GM21390 (cell line): ENCODE measurements around the gene VKORC1L1.
"Not testable (repeated sequence)": the region's sequence is repeated elsewhere in the genome, so short reads cannot be mapped to it uniquely, and the experiment has no call there.

ENCODE experiments used
- ATAC-seq: cut with Tn5 transposase; IDR thresholded peaks from one replicate; pipeline ENCODE4 v1.9.1; 2021; ENCODE audit not compliant: unreplicated experiment

The VKORC1L1 gene

DNA sequence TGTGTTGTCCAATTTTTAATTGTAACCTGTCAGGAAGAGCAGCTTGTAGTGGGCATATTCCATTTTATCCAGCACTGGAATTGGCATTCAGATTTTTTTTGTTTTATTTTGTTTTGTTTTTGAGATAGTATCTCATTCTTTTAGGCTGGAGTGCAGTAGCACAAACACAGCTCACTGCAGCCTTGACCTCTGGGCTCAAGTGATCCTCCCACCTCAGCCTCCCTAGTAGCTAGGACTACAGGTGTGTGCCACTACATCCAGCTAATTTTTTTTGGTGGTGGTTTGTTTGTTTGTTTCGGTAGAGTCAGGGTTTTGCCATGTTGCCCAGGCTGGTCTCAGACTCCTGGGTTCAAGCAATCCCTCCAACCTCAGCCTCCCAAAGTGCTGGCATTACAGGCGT lies 64.4 kb downstream of the VKORC1L1 start:
- ATAC-seq: no peak

DNA sequence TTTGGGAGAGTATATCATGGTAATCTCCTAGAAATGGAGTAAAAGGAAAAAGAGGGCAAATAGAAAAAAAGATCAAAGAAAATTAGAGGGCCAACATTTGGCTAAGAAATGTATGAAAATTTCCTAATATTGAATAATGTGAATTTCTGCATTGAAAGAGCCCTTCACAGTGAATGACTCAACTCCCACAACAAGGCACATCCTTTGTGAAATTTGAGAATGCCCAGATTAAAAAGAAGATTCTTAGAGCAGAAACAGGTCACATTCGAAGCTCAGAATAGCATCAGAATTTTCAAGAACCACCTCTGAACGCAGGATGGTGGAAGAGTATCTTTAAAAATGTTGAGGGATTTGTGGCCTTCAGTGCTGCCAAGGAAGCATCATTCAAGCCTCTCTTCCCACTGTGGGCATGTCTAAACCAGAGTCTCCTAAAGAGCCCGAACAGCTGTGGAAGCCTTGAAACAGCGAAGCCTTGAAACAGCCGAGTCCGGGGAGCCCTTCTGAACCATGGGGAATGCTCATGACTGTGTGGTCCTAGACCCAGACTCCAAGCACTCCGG lies 65.5 kb downstream of the VKORC1L1 start:
- ATAC-seq: no peak

DNA sequence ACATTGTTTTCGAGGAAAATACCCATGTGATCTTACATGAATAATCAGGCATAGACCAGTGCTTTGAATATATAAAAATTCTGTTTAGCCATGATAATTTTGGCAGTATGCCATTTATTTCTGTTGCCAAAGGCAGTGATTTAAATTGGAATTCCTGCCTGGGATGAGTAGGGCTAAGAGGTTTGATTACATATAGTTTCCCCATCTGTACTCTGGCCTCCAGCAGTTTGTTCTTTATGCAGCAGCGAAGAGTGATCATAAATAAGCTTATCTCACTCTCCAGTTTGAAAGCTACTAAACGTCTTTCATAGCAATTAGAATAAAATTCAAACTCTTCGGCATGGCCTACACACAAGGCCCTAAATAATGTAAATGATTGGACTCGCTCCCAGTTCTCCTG lies 72.9 kb downstream of the VKORC1L1 start:
- ATAC-seq: not testable (repeated sequence)

DNA sequence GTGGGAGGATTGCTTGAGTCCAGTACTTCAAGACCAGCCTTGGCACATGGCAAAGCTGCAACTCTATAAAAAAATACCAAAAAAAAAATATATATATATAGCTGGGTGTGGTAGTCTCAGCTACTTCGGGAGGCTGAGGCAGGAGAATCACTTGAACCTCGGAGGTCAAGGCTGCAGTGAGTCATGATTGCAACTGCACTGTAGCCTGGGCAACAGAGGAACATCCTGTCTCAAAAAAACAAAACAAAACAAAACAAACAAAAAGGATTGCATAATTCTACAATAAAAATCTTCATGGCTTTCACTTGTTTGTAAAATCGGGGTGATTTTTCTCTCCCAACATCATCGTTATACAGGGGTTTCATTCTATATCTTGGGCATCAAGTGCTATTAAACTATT lies 74.0 kb downstream of the VKORC1L1 start:
- ATAC-seq: no peak

DNA sequence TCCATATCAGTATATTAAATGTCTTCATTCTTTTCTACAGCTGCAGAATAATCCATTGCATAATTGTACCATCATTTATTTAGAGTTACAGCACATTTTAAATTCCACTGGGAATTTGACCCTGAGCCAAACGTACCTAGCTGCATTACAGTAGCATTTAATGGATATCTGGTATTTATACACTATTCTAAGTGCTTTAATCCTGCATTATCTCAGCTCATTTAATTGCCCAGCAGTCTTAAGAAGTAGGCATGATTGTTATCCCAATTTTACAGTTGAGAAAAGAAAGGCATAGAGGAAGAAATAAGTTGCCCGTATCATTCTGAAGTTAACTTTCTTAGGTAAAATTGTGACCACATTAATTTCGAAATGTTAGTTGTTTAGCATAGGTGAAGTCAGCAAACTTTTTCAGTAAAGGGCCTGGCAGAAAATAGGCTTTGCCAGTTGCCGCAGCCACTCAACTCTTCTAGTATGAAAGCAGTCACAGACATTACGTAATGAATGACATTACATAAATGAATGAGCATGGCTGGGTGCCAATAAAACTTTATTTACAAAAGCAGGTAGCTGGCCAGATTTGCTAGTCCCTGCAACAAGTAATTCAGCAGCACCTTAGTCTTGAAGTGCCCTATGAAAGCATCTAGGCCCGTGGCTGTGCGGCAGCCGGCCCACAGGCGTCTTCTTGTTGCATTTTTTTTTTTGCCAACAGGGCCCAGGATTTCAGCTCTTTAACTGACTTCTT lies 79.1 kb downstream of the VKORC1L1 start:
- no peak for ATAC-seq

DNA sequence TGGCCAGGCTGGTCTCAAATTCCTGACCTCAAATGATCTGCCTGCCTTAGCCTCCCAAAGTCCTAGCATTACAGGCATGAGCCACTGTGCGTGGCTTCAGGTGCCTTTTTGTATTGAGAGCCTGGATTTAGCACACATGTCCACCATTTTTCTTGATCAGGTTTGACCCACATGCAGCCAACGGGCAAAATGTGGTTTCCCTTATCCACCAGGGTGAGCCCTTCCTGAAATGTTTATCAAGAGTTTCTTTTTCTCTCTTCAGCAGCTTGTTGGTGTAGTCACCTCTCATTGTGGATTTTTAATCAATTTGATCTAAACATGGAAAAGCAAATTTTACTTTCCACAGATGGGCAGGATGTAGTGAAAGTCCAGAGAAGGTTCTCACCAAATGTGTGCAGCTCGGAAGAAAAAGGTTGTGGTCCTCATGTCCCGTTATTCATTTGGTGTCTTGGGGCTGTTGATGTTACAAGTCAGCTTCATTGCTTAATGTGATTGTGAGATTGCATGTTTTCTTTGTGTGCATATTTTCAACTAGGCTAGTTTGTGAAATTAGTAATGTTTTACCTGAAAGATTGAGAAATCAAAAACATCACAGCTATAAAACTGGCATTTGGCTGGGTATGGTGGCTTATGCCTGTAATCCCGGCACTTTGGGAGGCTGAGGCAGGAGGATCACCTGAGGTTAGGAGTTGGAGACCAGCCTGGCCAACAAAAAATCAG lies 80.3 kb downstream of the VKORC1L1 start:
- no peak for ATAC-seq

DNA sequence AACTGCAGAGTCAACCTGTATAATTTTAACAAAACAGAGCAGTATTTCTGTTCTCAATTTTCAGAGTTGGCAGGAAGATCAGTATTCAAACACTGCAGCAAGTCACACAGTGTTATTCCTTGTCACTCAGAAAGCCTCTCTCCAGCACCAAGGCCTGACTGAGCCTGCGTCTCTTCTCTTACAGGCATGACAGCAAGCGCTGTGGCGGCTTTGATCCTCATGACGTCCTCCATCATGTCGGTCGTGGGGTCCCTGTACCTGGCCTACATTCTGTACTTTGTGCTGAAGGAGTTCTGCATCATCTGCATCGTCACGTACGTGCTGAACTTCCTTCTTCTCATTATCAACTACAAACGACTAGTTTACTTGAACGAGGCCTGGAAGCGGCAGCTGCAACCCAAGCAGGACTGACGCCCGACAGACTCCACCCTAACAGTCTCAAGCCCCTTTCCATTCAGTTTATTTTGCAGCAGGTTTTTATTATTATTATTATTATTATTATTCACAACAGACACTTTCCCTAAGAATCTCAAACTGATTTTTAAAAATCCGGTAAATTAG lies 81.1 kb downstream of the VKORC1L1 start:
- no peak for ATAC-seq

DNA sequence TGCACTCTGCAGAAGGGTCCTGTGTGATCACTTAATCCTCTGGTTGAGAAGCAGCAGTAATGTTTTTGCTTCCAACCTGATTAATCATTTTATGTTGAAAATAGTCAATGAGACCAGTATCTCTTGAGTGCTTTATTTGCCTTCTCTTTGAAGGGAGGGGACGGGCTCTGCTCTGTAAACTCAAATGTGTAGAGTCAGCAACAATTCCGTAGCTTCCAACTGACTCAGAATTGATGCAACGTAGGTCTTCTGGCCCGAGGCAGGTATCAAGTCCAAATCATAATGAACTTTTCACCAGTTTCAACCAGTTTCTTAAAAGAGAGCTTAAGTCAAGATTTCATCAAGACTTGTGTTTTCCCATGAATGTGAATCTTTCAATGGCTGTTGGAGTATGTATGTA lies 82.8 kb downstream of the VKORC1L1 start:
- no peak for ATAC-seq

DNA sequence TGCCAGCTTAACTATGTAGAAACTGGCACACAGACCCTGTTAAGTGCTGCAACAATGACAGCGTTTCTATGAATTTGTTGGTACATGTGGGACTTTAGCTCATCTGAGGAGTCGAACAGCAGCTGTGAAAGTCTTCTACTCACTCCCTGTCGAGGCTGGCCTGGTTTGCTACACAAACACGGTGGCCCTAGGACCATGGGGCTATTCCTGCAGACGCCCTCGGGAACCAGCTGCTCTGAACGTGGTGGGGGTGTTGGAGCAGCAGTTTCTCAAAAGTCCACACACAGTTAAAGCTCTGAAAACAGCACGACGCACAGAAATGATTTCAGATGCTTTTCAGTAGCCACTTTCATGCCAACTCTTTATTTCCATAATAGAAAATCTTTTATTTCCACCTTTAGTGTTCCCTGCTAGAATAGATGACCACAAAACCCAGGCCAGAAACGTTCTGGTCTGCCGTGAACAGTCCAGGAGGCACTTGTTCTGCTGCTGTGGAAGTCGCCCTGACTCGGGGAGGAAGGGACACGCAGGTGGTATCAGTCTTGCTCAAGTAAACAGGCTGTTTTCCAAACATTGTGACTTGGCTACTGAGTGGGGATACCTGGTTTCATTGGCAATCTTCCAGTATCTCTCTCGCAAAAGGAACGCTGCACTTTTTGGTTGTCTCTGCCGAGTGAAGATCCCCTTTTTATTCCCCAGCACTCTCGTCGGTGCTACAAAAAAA lies 87.6 kb downstream of the VKORC1L1 start:
- ATAC-seq: no peak

DNA sequence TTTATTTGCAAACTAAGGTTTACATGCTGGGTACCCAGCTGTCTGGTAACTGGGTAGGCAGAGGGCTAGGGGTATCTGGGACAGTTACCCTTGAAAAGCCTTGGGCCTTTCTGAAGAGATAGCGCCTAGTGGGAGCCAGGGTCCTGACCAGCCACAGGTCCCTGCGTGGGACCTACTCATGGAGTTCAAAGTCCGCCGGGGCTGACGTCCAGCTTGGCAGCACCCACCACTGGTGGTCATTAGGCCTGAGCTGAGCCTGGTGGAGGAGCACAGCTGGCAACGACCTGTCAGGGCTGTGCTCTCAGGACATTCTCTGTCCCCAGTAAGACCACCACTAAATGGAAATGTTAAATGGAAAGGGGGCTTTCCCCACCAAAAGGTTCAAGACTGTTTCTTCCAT lies 89.2 kb downstream of the VKORC1L1 start:
- no peak for ATAC-seq

DNA sequence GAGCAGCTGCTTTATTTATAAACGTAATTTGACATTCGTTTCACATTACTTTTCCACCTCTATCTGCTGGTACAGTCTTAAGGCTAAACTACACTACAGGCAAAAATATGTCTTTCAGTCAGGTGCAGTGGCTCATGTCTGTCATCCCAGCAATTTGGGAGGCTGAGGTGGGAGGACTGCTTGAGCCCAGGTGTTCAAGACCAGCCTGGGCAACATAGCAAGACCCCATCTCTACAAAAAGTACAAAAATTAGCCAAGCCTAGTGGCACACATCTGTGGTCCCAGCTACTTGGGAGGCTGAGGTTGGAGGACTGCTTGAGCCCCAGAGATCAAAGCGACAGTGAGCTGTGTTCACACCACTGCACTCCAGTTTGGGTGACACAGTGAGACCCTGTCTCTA lies 91.8 kb downstream of the VKORC1L1 start:
- ATAC-seq: not testable (repeated sequence)

DNA sequence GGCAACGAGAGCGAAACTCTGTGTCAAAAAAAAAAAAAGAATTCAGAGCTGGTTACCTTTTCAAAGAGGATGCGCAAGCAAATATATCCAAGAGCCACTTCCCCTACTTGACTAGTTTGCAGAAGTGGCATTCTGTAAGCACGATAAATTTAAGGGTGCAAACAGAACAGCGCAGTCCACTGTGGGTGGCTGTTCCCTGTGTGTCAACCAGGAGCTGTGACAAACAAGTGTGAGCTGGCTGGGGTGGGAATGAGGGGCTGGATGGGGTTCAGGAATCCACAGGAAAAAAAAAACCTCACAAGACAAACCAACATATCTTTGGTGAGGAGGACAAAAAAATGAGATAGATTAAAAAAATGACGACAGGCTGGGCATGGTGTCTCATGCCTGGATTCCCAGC lies 93.3 kb downstream of the VKORC1L1 start:
- no peak for ATAC-seq

DNA sequence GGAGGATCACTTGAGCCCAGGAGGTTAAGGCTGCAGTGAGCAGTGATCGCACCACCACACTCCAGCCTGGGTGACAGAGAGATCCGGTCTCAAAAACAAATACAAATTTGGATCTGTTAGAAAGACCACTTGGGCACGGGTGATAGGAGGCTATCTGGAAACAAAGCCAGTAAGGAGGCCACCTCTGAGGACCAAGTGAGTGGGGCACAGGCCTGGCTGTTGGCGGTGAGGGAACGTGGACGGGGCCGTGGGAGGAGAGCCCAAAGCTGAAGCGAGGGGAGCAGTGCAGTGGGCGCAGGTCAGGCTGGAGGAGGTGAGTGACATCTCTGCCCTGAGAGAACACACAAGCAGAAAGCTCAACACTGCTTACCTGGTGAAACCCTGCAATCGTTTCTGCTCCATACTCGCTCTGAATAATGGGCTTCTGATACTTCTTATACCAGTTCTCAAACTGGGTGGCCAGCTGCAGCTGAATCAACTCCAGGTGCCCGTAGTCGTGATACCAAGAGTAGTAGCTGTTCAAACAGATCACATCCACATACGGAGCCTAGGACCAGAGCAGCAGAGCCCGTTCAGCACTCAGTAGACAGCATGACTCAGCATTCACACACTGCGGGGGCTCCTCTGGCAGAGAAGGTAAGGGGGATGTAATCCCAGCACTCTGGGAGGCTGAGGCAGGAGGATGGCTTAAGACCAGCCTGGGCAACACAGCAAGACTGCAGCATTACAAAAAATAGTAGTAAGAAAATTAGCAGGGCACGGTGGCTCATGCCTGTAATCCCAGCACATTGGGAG lies 94.7 kb downstream of the VKORC1L1 start:
- ATAC-seq: no peak

DNA sequence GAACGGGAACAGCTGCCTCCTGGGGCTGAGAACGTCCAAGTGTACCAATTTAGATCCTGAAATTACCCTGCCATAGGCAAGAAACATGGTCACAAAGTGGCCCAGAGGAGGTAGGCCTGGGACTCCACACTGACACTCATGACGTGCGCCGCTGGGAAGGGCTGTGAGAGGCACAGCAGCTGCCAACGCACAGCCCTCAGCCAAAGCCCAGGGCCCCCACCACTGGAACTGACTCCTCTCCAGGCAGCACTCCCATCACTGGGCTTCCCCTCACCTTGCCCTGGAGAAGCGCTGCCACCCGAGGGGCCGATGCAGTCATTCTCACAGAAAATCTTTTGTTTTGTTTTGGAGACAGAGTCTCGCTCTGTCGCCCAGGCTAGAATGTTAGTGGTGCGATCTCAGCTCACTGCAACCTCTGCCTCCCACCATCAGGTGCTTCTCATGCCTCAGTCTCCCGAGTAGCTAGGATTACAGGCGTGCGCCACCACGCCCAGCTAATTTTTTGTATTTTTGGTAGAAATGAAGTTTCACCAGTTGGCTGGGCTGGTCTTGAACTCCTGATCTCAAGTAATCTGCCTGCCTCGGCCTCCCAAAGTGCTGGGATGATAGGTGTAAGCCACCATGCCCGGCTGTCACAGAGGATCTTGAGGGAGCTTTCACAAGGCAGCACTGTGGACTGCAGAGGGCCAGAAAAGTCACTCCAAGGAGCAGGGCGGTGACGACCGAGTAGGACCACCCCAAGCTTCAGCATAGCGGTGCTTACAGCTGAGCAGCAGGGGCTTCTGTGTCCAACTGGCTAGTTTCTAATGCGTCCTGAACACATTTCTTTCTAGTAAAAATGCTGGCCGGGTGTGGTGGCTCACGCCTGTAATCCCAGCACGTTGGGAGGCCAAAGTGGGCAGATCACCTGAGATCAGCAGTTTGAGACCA lies 95.6 kb downstream of the VKORC1L1 start:
- ATAC-seq: no peak

DNA sequence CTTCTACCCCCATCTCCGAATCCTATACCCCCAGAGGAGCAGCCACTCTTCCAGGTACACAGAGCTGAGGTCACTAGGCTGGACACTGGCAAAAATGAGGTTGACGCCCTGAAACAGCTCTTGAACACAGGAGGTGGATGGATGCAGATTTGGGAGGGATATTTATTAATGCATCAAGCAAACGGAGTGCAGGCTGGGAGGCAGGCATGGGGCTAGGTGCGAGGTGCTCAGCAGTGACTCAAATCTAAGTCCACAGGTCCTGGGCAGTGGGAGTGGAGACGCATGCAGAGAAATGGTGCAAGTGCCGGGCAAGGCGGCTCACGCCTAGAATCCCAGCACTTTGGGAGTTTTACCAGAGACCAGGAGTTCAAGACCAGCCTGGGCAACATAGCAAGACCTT lies 98.1 kb downstream of the VKORC1L1 start:
- ATAC-seq: no peak

DNA sequence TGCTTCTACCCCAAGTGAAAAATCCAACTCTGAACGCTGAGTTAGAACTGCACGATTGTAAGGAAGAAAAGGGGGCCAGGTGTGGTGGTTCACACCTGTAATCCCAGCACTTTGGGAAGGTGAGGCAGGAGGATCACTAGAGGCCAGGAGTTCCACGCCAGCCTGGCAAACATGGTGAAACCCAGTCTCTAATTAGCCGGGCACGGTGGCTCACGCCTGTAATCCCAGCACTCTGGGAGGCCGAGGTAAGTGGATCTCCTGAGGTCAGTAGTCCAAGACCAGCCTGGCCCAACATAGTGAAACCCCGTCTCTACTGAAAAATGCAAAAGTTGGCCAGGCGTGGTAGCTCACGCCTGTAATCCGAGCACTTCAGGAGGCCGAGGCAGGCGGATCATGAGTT lies 100.1 kb downstream of the VKORC1L1 start:
- ATAC-seq: no peak

DNA sequence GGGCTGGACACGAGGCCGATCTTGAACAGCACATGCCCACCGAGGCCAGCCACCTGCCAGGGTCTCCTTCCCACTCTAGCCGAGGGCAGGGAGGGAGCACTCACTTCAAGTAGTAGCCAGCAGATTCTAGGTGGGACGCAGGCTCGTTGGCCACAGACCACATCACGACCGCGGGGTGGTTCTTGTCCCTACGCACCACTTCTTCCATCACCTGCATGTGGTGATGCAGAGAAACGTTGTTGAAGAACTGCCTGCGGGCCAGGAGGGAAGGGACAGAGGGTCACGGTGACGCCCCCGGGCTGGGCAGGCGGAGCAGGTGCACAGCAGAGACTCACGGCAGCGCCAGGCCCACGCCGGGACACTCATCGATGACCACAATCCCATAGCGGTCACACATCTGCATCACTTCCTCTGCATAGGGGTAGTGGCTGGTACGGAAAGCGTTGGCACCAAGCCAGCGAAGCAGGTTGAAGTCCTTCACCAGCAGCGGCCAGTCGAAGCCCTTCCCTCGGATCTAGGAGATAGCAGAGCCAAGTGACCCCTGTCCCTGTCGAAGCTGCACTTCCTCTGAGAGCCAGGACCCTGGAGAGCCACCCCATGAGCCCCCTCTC lies 101.4 kb downstream of the VKORC1L1 start:
- ATAC-seq: no peak

DNA sequence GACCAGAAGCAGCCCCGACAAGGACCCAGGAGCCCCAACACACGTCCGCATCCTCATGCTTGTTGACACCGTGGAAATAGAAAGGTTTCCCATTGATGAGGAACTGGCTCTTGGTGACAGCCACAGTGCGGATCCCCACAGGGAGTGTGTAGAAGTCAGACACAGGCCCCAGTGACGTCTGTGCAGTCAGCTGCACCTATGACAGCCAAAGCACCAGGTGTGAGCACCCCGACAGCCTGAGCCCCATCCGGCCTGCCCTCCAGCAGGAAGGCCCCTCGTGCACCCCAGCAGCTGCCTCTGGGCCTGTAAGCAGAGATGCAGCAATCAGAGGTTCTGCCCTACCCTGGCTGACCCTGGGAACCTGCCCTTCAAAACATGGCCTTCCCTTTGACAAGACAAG lies 102.0 kb downstream of the VKORC1L1 start:
- ATAC-seq: no peak

DNA sequence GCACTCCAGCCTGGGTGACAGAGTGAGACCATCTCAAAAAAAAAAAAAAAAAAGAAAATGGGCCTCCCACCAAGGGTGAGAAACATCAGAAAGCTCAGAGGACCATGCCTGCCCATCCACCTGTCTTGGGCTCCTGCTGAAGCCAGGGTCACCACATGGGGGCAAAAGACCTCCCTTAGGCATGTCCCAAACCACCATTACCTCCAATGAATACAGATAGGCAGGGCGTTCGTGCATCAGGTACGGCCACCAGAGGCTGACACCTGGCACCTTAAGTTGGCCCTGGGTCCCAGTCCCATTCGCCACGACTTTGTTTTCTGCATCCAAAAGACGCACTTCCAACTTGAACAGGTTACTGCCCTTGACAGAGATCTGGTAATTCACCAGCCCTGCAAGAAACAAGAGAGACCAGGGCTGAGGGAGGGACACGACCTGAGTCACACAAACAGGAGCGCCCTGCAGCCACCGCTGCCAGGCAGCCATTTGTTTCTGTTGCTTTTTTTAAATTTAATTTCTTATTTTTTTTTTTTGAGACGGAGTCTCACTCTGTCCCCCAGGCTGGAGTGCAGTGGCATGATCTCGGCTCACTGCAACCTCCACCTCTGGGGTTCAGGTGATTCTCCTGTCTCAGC lies 103.1 kb downstream of the VKORC1L1 start:
- no peak for ATAC-seq
